K562 (cell line): ENCODE data around the gene GFI1B. TPM values are rescaled to one million over a fixed set of nuclear protein-coding genes. Genes with fewer than 3 reads are reported as not detected.

Source experiments
- CCAR2 ChIP-seq: fragments of 200-400 bp; formaldehyde crosslinking; IDR thresholded peaks from 2 replicates; pipeline ENCODE4 v1.6.1; 2017; ENCODE audit warnings: mild to moderate bottlenecking, low read depth, low read length
- CSDE1 ChIP-seq, 2 experiments: fragments of 450-650 bp; IDR thresholded peaks; 2 replicates each; pipeline ENCODE4 v1.6.1; 2016; ENCODE audit warnings: mild to moderate bottlenecking in 1 of 2
- ESRRB ChIP-seq: fragments of 250-450 bp; sonication (Bioruptor Pico); IDR thresholded peaks from 2 replicates; pipeline ENCODE4 v1.5.0; 2020; ENCODE audit warnings: mild to moderate bottlenecking, moderate library complexity, borderline replicate concordance
- ETS2 ChIP-seq: IDR thresholded peaks from 2 replicates; pipeline ENCODE4 v1.6.1; 2016; ENCODE audit warnings: borderline replicate concordance, missing genetic modification characterization, mild to moderate bottlenecking, moderate library complexity, missing compliant biosample characterization; ENCODE audit not compliant: poor library complexity, severe bottlenecking
- FOXJ2 ChIP-seq: fragments of 200-800 bp; sonication (Bioruptor generic); IDR thresholded peaks from 2 replicates; pipeline ENCODE4 v1.6.1; 2016; ENCODE audit warnings: missing genetic modification characterization, missing compliant biosample characterization
- HNRNPUL1 ChIP-seq: fragments of 200-400 bp; formaldehyde crosslinking; IDR thresholded peaks from 2 replicates; pipeline ENCODE4 v1.6.1; 2017; ENCODE audit warnings: low read length
- KLF16 ChIP-seq: IDR thresholded peaks from 2 replicates; pipeline ENCODE4 v1.6.1; 2016; ENCODE audit warnings: antibody characterized with exemption
- PHB ChIP-seq: fragments of 250-450 bp; sonication (Bioruptor Pico); IDR thresholded peaks from 2 replicates; pipeline ENCODE4 v1.5.0; 2021
- PHF20 ChIP-seq: fragments of 450-650 bp; IDR thresholded peaks from 2 replicates; pipeline ENCODE4 v1.6.1; 2018; ENCODE audit not compliant: partially characterized antibody
- RHOXF2B ChIP-seq: fragments of 250-450 bp; sonication (Bioruptor Pico); conservative IDR thresholded peaks from 2 replicates; pipeline ENCODE4 v1.5.1; 2021
- TAF1 ChIP-seq: IDR thresholded peaks from 2 replicates; pipeline ENCODE4 v1.6.1; 2011; ENCODE audit warnings: mild to moderate bottlenecking, low read length, moderate library complexity; ENCODE audit not compliant: insufficient read depth, control insufficient read depth, severe bottlenecking; ENCODE audit errors: extremely low read depth
- TAF9B ChIP-seq: fragments of 450-650 bp; IDR thresholded peaks from 2 replicates; pipeline ENCODE4 v1.6.1; 2018; ENCODE audit warnings: mild to moderate bottlenecking; ENCODE audit not compliant: partially characterized antibody
- THAP7 ChIP-seq: fragments of 250-450 bp; sonication (Bioruptor Pico); IDR thresholded peaks from 2 replicates; pipeline ENCODE4 v1.5.0; 2021
- ZFP36 ChIP-seq: fragments of 150-350 bp; IDR thresholded peaks from 2 replicates; pipeline ENCODE4 v1.6.1; 2018; ENCODE audit warnings: low read length, low read depth; ENCODE audit not compliant: partially characterized antibody
- ZNF133 ChIP-seq: fragments of 250-450 bp; sonication (Bioruptor Pico); IDR thresholded peaks from 2 replicates; pipeline ENCODE4 v1.4.0; 2020; ENCODE audit warnings: mild to moderate bottlenecking
- ZNF174 ChIP-seq: fragments of 250-450 bp; sonication (Bioruptor Pico); IDR thresholded peaks from 2 replicates; pipeline ENCODE4 v1.4.0; 2020; ENCODE audit warnings: mild to moderate bottlenecking
- ZNF347 ChIP-seq: fragments of 450-650 bp; formaldehyde crosslinking; IDR thresholded peaks from 2 replicates; pipeline ENCODE4 v1.4.0; 2020; ENCODE audit warnings: low read depth, mild to moderate bottlenecking, moderate library complexity
- ZNF384 ChIP-seq: IDR thresholded peaks from 2 replicates; pipeline ENCODE4 v1.6.1; 2012; ENCODE audit warnings: low read depth, low read length, improper control_type of control experiment
- ZNF589 ChIP-seq: fragments of 200-800 bp; sonication (Bioruptor generic); IDR thresholded peaks from 2 replicates; pipeline ENCODE4 v1.6.1; 2016; ENCODE audit warnings: low read depth, missing genetic modification characterization, missing compliant biosample characterization
- polyA plus RNA-seq, 8 experiments: library from polyadenylated mRNA; depleted of rRNA in 4 of 8; stranded (reverse) in 5 of 8; unstranded in 3 of 8; fragments of >200 nt; fragmentation: Nextera tagmentation in 2 of 8; fragmentation: Illumina TruSeq in 1 of 8; extraction: Ambion mirVana in 2 of 8; extraction: Trizol in 1 of 8; gene quantifications; 2 replicates each; pipeline versions ENCODE4 v1.2.1 to v1.2.3, GENCODE V29; 2011 to 2014; ENCODE audit warnings: inconsistent platforms in 1 of 8, missing spikeins in 1 of 8
- total RNA-seq, 7 experiments: library from RNA; depleted of rRNA in 6 of 7; stranded (reverse); fragments of >200 nt in 6 of 7; fragmentation: Illumina TruSeq in 2 of 7; extraction: Trizol in 2 of 7; gene quantifications; 2 replicates each; pipeline versions ENCODE4 v1.2.1 to v1.2.3, GENCODE V29; 2011 to 2021; ENCODE audit warnings: low replicate concordance in 1 of 7
- TF ChIP-seq, protein P1 (sequence below), 2 experiments: IDR thresholded peaks in 1 of 2; conservative IDR thresholded peaks in 1 of 2; 2 replicates each; pipeline ENCODE4 v1.6.1; 2016; ENCODE audit warnings: low read depth in 2 of 2, mild to moderate bottlenecking in 1 of 2, missing compliant biosample characterization in 1 of 2, missing genetic modification characterization in 1 of 2, moderate library complexity in 1 of 2
- TF ChIP-seq, protein P2 (sequence below), 2 experiments: fragments of 450-650 bp; conservative IDR thresholded peaks; 2 replicates each; pipeline ENCODE4 v1.6.1; 2017; ENCODE audit warnings: mild to moderate bottlenecking in 2 of 2, moderate library complexity in 2 of 2
- TF ChIP-seq, protein P3 (sequence below): sonication (generic); formaldehyde crosslinking; IDR thresholded peaks from 2 replicates; pipeline ENCODE4 v1.4.0; 2020; ENCODE audit warnings: mild to moderate bottlenecking, missing genetic modification reagents

GFI1B gene
- total and polyA plus RNA-seq, 9 of the 15 experiments (the other 6 are each of a cell fraction or from before 2014, with no cell fraction given): 8.0 to 75.7 (median 34.5) TPM

DNA sequence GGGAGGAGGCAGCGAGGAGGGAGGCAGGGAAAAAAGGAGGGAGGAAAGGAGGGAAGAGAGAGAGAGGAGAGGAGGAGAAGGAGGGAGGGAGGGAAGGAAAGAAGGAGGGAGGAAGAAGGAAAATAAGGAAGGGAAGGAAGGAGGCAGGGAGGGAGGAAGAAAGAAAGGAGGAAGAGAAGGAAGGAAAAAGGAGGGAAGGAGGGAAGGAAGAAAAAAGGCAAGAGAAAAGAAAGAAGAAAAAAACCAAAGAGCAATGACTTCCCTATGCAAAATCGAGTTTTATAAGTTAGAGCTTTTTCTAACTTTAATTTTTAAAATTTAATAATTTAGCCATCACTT, 413 bp upstream of the GFI1B start (continued):
- TF ChIP-seq, protein P1, sequence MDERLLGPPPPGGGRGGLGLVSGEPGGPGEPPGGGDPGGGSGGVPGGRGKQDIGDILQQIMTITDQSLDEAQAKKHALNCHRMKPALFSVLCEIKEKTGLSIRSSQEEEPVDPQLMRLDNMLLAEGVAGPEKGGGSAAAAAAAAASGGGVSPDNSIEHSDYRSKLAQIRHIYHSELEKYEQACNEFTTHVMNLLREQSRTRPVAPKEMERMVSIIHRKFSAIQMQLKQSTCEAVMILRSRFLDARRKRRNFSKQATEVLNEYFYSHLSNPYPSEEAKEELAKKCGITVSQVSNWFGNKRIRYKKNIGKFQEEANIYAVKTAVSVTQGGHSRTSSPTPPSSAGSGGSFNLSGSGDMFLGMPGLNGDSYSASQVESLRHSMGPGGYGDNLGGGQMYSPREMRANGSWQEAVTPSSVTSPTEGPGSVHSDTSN (CRISPR knock-in tag; IDR thresholded peaks at IDR 0.05; ENCODE audit: low read depth): no peak
- TF ChIP-seq, protein P1 (tag; conservative IDR thresholded peaks at IDR 0.05; ENCODE audit: low read depth): no peak
- TF ChIP-seq ZFP36 (no peak), PHF20 (no peak), ETS2 (tag) (no peak), ZNF384 (no peak), THAP7 (CRISPR knock-in tag) (no peak), TAF1 (no peak), KLF16 (no peak), TAF9B (no peak), CCAR2 (no peak), ZNF347 (CRISPR knock-in tag) (no peak), RHOXF2B (CRISPR knock-in tag) (no peak), CSDE1 (IDR thresholded peaks at IDR 0.05) (no peak), ZNF133 (CRISPR knock-in tag) (no peak), ZNF589 (CRISPR knock-in tag) (no peak), PHB (CRISPR knock-in tag) (no peak), ESRRB (CRISPR knock-in tag) (no peak), FOXJ2 (tag) (peak; percentile 28; the same call in 1 of the 2 replicates), HNRNPUL1 (no peak), ZNF174 (CRISPR knock-in tag) (no peak)
- TF ChIP-seq, protein P2, sequence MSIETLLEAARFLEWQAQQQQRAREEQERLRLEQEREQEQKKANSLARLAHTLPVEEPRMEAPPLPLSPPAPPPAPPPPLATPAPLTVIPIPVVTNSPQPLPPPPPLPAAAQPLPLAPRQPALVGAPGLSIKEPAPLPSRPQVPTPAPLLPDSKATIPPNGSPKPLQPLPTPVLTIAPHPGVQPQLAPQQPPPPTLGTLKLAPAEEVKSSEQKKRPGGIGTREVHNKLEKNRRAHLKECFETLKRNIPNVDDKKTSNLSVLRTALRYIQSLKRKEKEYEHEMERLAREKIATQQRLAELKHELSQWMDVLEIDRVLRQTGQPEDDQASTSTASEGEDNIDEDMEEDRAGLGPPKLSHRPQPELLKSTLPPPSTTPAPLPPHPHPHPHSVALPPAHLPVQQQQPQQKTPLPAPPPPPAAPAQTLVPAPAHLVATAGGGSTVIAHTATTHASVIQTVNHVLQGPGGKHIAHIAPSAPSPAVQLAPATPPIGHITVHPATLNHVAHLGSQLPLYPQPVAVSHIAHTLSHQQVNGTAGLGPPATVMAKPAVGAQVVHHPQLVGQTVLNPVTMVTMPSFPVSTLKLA (conservative IDR thresholded peaks at IDR 0.05): no peak
- TF ChIP-seq, protein P3, sequence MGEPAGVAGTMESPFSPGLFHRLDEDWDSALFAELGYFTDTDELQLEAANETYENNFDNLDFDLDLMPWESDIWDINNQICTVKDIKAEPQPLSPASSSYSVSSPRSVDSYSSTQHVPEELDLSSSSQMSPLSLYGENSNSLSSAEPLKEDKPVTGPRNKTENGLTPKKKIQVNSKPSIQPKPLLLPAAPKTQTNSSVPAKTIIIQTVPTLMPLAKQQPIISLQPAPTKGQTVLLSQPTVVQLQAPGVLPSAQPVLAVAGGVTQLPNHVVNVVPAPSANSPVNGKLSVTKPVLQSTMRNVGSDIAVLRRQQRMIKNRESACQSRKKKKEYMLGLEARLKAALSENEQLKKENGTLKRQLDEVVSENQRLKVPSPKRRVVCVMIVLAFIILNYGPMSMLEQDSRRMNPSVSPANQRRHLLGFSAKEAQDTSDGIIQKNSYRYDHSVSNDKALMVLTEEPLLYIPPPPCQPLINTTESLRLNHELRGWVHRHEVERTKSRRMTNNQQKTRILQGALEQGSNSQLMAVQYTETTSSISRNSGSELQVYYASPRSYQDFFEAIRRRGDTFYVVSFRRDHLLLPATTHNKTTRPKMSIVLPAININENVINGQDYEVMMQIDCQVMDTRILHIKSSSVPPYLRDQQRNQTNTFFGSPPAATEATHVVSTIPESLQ (CRISPR knock-in tag): no peak
